Activated naive CD8-positive, alpha-beta T cell treated with anti-CD3 and anti-CD28 coated beads, Interleukin-2, amount 10 ng/mL, durations not matched to agents 7 days and 5 days (primary cell): ENCODE data around the gene GPR21. TPM values are rescaled to one million over a fixed set of nuclear protein-coding genes. Genes with fewer than 3 reads are reported as not detected.

ENCODE experiments used
- ATAC-seq: fragments of 150-1000 bp; cut with Tn5 transposase; one replicate; pipeline ENCODE4 v1.10.0; 2021; ENCODE audit warnings: low read depth, moderate library complexity
- POLR2A ChIA-PET: fragments of 350-600 bp; sonication (Branson Sonifier 250); formaldehyde crosslinking; loops from one replicate; lab custom pipeline; 2021; ENCODE audit warnings: antibody characterized with exemption; lab: Charles Lee
- DNase-seq: peaks from one replicate; pipeline ENCODE4 v3.0.0; 2021
- H3K27ac Mint-ChIP-seq: one replicate; pipeline ENCODE4 v1.8.0; 2022; ENCODE audit warnings: mild to moderate bottlenecking, mixed read lengths
- H3K27me3 Mint-ChIP-seq: one replicate; pipeline ENCODE4 v1.8.0; 2022; ENCODE audit warnings: mild to moderate bottlenecking, moderate library complexity, mixed read lengths
- H3K36me3 Mint-ChIP-seq: one replicate; pipeline ENCODE4 v1.8.0; 2021; ENCODE audit warnings: mild to moderate bottlenecking, mixed read lengths
- H3K4me1 Mint-ChIP-seq: one replicate; pipeline ENCODE4 v1.8.0; 2021; ENCODE audit warnings: mixed read lengths
- H3K4me3 Mint-ChIP-seq: one replicate; pipeline ENCODE4 v1.8.0; 2022; ENCODE audit warnings: mild to moderate bottlenecking, moderate library complexity, mixed read lengths
- H3K9me3 Mint-ChIP-seq: one replicate; pipeline ENCODE4 v1.8.0; 2021; ENCODE audit warnings: mixed read lengths
- total RNA-seq, 2 experiments: library from RNA; stranded (reverse); gene quantifications; one replicate each; pipeline ENCODE4 v1.2.3, GENCODE V29; 2021

The GPR21 gene
- total RNA-seq, 2 experiments from 2014 or later, result 0.40 to 1.2 TPM

DNA sequence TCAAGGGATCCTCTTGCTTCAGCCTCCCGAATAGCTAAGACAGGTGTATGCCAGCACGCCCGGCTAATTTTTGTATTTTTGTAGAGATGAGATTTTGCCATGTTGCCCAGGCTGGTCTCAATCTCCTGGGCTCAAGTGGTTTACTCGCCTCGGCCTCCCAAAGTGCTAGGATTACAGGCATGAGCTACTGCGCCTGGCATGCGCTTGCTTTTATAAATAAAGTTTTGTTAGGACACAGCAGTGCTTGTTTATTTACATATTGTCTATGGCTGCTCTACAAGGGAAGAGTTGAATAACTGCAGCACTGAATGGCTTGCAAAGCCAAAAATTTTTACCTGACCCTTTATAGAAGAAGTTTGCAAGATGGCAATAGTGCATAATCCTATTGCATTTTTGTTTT is 27.7 kb downstream of the GPR21 start:
- H3K27me3 Mint-ChIP-seq, result no peaks in the 10 kb centered on the region
- H3K4me1 Mint-ChIP-seq, result no peaks in the 10 kb centered on the region
- ATAC-seq, result no peak
- H3K4me3 Mint-ChIP-seq, result no peak overlapping the region
- peaks cover 10% of the 10 kb centered on the region for H3K36me3 Mint-ChIP-seq
- H3K9me3 Mint-ChIP-seq, result no peaks in the 10 kb centered on the region
- POLR2A ChIA-PET, result no interaction called here
- DNase-seq, result no peak
- no peak overlapping the region for H3K27ac Mint-ChIP-seq

DNA sequence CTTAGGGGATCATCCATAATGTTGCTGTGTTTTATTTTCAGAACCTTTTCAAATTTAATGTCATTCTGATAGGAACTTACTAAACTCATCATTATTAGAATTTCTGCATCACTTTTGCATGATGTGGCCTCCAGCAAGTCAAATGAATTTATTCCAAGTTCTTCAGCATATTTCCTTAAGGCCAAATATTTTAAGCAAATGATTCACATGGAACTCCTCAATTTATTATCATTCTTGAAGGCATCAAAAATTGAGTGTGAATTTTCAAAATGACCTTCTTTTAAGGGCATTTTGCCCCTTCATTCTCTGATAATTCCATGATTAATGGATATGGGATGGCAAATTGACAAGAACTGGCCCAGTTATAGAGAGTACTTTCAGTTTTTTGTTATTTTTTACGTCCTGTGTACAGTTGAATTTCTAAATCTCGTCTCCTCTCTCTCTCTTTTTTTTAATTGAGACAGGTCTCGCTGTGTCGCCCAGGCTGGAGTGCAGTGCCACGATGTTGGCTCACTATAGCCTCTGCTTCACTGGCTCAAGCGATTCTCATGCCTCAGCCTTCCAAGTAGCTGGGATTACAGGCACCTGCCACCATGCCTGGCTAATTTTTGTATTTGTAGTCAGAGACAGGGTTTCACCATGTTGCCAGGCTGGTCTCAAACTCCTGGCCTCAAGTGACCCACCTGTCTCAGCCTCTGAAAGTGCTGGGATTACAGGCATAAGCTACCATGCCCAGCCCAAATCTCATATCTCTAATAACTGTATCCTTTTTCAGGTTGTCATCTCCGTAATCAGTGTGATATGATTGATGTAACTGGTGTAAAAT is 29.1 kb downstream of the GPR21 start:
- H3K27me3 Mint-ChIP-seq, result no peaks in the 10 kb centered on the region
- POLR2A ChIA-PET, result no interaction called here
- ATAC-seq, result no peak
- H3K4me3 Mint-ChIP-seq, result no peak overlapping the region
- H3K36me3 Mint-ChIP-seq, result peaks cover 16% of the 10 kb centered on the region
- DNase-seq, result no peak
- no peaks in the 10 kb centered on the region for H3K4me1 Mint-ChIP-seq
- H3K27ac Mint-ChIP-seq, result no peak overlapping the region
- H3K9me3 Mint-ChIP-seq, result no peaks in the 10 kb centered on the region

DNA sequence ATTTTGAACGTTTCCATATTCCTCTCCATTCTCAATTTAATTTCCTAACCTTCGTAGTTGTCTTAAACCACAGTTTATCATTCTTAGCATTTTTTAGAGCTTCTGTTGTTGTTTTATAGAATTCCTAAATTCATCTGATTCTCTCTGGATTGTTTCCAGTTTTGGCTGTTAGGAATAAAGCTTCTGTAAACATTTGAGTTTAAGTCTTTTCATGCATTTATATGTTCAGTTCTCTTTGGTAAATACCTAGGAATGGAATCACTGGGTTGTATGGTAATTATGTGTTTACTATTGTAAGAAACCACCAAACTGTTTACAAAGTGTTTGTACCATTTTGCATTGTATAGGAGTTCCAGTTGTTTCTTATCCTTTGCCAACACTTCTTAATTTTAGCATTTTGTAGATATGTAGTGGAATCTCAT is 29.7 kb downstream of the GPR21 start:
- POLR2A ChIA-PET, result no interaction called here
- ATAC-seq (no peak), DNase-seq (no peak)
- H3K27me3 Mint-ChIP-seq, result no peaks in the 10 kb centered on the region
- no peaks in the 10 kb centered on the region for H3K9me3 Mint-ChIP-seq
- no peak overlapping the region for H3K4me3 Mint-ChIP-seq
- H3K4me1 Mint-ChIP-seq, result no peaks in the 10 kb centered on the region
- peaks cover 18% of the 10 kb centered on the region for H3K36me3 Mint-ChIP-seq
- H3K27ac Mint-ChIP-seq, result no peak overlapping the region

DNA sequence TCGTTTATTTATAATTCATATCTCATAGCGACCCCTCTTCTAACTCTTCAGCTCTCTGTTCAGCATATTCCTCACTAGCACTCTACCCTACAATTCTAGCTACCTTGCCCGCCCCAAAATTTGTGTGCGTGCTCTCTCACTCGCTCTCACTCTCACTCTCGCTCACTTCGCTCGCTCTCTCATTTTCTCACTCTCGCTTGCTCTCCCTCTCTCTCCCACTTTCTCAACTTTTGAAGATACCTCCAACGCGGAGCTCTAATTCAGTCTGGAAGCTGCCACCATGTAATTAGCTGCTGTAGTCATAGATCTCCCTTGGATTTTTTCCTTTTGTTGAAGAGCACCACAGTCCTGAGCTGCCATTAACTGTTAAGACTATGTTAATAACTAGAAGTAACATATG is 30.4 kb downstream of the GPR21 start:
- POLR2A ChIA-PET, result no interaction called here
- H3K4me3 Mint-ChIP-seq, result no peak overlapping the region
- H3K36me3 Mint-ChIP-seq, result peaks cover 18% of the 10 kb centered on the region
- no peak overlapping the region for H3K27ac Mint-ChIP-seq
- DNase-seq, result no peak
- H3K9me3 Mint-ChIP-seq, result no peaks in the 10 kb centered on the region
- no peak for ATAC-seq
- no peaks in the 10 kb centered on the region for H3K4me1 Mint-ChIP-seq
- H3K27me3 Mint-ChIP-seq, result no peaks in the 10 kb centered on the region

DNA sequence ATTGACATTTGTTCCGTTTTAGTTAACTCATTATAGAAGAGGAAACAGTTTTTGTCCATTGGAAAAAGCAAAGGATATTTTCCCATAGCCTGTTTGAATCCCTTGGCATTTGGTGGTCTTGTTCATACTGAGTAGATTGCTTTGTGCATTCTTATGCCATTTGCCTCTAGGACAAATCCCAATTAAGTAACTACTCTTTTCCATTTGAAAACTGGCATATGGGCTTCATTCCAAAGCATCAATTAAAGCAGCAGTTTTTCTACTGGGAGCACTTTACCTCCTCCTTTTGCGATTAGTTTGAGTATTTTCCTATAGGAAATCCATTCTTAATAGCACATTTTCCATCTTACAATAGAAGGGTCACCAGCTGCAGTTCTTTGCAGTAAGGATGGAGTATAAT is 31.2 kb downstream of the GPR21 start:
- DNase-seq (no peak), ATAC-seq (no peak)
- H3K9me3 Mint-ChIP-seq, result no peaks in the 10 kb centered on the region
- H3K4me3 Mint-ChIP-seq, result no peak overlapping the region
- POLR2A ChIA-PET, result no interaction called here
- H3K27me3 Mint-ChIP-seq, result no peaks in the 10 kb centered on the region
- H3K4me1 Mint-ChIP-seq, result no peaks in the 10 kb centered on the region
- H3K27ac Mint-ChIP-seq, result no peak overlapping the region
- H3K36me3 Mint-ChIP-seq, result peaks cover 18% of the 10 kb centered on the region

DNA sequence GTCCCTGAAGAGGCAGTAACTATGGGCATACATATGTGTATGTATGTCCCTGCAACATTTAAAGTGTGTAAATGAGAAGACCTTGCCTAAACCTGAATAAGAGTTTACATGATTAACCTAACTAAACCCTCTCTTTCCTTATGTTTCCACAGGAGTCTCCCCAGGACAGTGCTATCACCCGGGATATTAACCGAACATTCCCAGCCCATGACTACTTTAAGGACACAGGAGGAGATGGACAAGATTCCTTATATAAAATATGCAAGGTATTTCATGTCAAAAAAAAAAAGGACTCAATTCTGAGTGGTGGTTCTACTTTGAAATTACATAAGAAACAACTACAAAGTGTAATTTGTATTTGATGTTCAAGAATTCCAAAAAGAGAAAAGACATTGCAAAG is 31.7 kb downstream of the GPR21 start:
- ATAC-seq, result no peak
- Mint-ChIP-seq H3K27ac (no peak overlapping the region), H3K4me3 (no peak overlapping the region), H3K36me3 (peaks cover 18% of the 10 kb centered on the region), H3K27me3 (no peaks in the 10 kb centered on the region), H3K4me1 (no peaks in the 10 kb centered on the region), H3K9me3 (no peaks in the 10 kb centered on the region)
- no peak for DNase-seq
- POLR2A ChIA-PET, result no interaction called here

DNA sequence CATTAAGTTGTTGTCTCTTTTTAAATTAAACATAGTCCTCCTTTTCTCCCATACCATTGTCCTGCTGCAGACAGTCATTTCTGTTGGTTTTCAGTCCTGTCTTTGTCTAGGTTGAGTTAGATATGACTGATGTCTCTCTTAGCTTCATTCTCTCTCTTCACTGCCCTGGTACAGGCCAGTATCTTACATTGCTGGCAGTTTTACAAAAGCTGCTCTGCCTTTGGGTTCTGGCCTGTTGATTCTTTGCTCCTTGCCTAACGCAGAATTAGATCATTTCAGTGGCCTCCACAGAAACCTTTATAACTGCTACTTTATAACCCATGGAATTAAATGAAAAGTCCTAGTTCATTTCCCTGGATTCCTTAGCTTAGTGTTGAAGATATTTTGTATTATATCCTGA is 33.7 kb downstream of the GPR21 start:
- no peaks in the 10 kb centered on the region for H3K27me3 Mint-ChIP-seq
- H3K4me3 Mint-ChIP-seq, result no peak overlapping the region
- POLR2A ChIA-PET, result no interaction called here
- no peaks in the 10 kb centered on the region for H3K4me1 Mint-ChIP-seq
- H3K27ac Mint-ChIP-seq, result no peak overlapping the region
- H3K36me3 Mint-ChIP-seq, result peaks cover 25% of the 10 kb centered on the region
- no peaks in the 10 kb centered on the region for H3K9me3 Mint-ChIP-seq
- no peak for DNase-seq
- no peak for ATAC-seq

DNA sequence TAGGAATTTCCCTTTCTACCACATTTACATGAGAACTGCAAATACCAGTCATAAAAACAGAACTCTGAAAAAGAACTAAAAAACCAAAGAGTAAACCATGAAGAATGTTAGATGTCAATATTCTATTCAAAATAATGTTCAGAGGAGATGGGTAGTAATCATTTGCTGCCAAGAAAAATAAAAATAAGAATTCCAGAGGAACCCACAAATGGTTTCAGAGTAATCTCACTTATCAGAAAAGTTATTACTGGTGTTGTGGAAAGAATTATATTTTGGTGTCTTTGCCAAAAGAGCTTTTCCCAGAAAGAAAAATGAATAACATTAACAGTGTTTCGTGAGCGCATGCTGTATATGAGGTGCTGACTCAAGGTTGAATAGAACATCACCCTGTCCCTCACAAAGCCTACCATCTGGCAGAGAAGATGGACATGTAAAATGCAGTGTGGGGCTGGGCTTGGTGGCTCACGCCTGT is 35.6 kb downstream of the GPR21 start:
- peaks cover 21% of the 10 kb centered on the region for H3K36me3 Mint-ChIP-seq
- H3K4me1 Mint-ChIP-seq, result no peaks in the 10 kb centered on the region
- POLR2A ChIA-PET, result no interaction called here
- no peak overlapping the region for H3K27ac Mint-ChIP-seq
- H3K4me3 Mint-ChIP-seq, result no peak overlapping the region
- no peaks in the 10 kb centered on the region for H3K27me3 Mint-ChIP-seq
- DNase-seq (no peak), ATAC-seq (no peak)
- H3K9me3 Mint-ChIP-seq, result no peaks in the 10 kb centered on the region

DNA sequence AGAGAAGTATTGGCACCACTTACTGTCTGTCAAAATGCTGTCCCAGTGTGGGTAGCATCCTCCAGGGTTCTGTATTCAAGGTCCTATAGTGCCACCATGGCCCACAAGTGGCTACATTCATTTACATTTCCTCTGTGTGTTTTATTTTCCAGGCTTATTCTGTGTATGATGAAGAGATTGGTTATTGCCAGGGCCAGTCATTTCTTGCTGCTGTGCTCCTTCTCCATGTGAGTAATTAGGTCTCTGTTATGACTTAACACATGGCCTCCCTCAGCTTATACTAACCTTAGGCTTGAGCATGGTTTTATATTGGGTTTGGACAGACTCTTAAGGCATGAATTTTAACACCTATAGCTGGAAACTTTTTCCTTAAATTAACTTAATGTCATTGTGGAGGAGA is 36.7 kb downstream of the GPR21 start:
- Mint-ChIP-seq H3K27me3 (no peaks in the 10 kb centered on the region), H3K36me3 (peaks cover 18% of the 10 kb centered on the region), H3K4me1 (no peaks in the 10 kb centered on the region), H3K9me3 (no peaks in the 10 kb centered on the region), H3K4me3 (no peak overlapping the region), H3K27ac (no peak overlapping the region)
- POLR2A ChIA-PET, result no interaction called here
- no peak for DNase-seq
- ATAC-seq, result no peak

DNA sequence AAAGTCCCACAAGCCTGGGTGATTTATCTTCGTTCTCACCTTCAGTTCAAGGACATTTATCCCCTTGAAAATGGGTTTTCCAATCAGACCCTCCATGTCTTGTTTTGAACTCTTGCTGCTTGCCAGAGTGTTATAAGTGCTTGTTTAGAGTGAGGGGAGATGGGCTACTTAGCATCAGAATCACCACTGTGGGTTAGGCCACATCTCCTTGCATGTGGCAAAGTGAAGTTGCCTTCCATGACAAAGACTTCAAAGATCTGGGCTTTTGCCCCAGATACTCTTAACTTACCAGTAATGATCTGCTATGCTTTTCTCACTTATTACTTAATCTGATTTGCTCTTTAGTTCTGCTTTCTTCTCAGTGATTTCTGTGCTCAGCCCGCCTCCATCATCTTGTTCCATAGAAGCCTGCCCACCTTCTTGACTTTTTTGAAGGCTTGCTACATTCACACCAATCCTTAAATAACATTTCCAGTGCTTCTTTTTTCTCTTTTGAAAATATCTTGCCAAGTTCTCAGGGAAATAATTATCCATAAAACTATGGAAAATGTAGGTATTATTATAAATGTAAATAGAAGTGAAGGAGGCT is 39.0 kb downstream of the GPR21 start:
- Mint-ChIP-seq H3K4me3 (no peak overlapping the region), H3K27ac (no peak overlapping the region), H3K4me1 (no peaks in the 10 kb centered on the region), H3K36me3 (peaks cover 10% of the 10 kb centered on the region), H3K27me3 (no peaks in the 10 kb centered on the region), H3K9me3 (no peaks in the 10 kb centered on the region)
- DNase-seq (no peak), ATAC-seq (no peak)
- POLR2A ChIA-PET, result no interaction called here

DNA sequence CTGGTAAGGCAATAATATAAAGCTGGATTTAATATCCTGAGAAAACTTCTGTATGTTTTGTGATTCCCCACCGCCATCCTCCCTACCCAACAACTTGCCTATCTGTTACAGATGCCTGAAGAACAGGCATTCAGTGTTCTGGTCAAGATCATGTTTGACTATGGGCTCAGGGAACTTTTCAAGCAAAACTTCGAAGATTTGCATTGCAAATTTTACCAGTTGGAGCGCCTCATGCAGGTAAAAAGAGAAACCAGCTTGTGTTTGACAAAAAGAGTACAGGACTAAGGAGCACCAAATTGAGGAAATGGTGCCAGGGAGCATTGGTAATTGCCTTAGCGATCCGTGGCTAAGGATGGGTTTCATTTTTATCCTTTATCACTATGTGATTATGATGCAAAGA is 40.0 kb downstream of the GPR21 start:
- Mint-ChIP-seq H3K27ac (no peak overlapping the region), H3K4me3 (no peak overlapping the region), H3K9me3 (no peaks in the 10 kb centered on the region), H3K4me1 (no peaks in the 10 kb centered on the region), H3K36me3 (peaks cover 8% of the 10 kb centered on the region), H3K27me3 (no peaks in the 10 kb centered on the region)
- ATAC-seq, result no peak
- POLR2A ChIA-PET, result no interaction called here
- no peak for DNase-seq

DNA sequence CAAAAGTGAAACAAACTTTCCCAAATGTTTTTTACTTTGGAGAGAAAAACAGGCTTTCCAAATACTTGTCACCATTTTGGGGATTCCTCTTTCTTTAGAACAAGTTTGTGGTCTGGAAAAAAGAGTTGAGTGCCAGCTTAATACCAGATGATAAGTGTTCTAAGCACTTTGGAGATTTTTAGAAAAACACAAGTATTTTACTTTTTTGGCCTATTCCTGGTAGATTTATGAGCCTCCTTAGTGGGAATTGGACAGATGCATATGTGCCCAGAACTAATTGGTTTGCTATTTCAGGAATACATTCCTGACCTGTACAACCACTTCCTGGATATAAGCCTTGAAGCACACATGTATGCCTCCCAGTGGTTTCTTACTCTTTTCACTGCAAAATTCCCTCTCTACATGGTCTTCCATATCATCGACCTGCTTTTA is 40.5 kb downstream of the GPR21 start:
- Mint-ChIP-seq H3K4me1 (no peaks in the 10 kb centered on the region), H3K27ac (no peak overlapping the region), H3K9me3 (no peaks in the 10 kb centered on the region), H3K36me3 (peaks cover 9% of the 10 kb centered on the region), H3K4me3 (no peak overlapping the region), H3K27me3 (no peaks in the 10 kb centered on the region)
- POLR2A ChIA-PET, result no interaction called here
- ATAC-seq (no peak), DNase-seq (no peak)

DNA sequence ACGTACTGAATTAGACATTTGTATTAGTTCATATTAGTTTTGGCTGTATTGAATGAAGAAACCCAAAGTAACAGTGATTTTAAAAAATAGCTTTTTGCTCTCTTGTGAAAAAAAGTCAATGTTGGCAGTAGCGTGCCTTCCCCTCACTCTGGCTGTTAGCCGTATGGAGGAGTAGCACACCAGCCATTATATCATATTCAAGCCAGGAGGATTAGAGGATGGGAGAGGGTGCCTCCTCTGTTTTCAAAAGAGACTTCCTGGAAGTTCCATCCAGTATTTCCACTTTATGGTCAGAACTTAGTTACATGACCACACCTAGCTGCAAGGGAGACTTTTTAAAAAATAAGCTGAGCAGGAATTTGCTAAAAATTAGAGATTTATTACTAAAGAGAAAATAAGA is 41.2 kb downstream of the GPR21 start:
- H3K4me1 Mint-ChIP-seq, result no peaks in the 10 kb centered on the region
- ATAC-seq, result no peak
- no peaks in the 10 kb centered on the region for H3K27me3 Mint-ChIP-seq
- H3K27ac Mint-ChIP-seq, result no peak overlapping the region
- POLR2A ChIA-PET, result no interaction called here
- peaks cover 9% of the 10 kb centered on the region for H3K36me3 Mint-ChIP-seq
- H3K9me3 Mint-ChIP-seq, result no peaks in the 10 kb centered on the region
- no peak for DNase-seq
- H3K4me3 Mint-ChIP-seq, result no peak overlapping the region

DNA sequence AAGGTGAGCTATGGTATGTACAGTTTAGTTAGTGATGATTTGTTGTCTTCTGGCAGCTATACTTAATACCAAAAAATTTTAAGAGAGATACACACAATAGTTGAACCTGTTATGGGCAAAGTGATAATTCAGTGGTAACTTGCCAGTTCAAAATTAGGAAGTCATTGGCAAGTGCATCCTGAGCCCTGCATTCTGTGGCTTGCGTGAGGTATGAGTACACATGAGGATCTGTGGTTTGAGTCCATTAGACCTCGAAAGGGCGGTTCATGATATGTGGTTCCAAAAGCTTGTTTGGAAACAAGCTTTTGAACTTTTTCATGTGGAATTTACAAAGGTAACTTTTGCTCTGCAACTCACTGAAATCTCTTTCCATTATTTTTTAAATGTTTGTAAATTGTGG is 47.0 kb downstream of the GPR21 start:
- no peaks in the 10 kb centered on the region for H3K9me3 Mint-ChIP-seq
- POLR2A ChIA-PET, result no interaction called here
- peaks cover 6% of the 10 kb centered on the region for H3K36me3 Mint-ChIP-seq
- peaks cover 3% of the 10 kb centered on the region for H3K4me1 Mint-ChIP-seq
- no peak overlapping the region for H3K4me3 Mint-ChIP-seq
- ATAC-seq (no peak), DNase-seq (no peak)
- H3K27ac Mint-ChIP-seq, result no peak overlapping the region
- H3K27me3 Mint-ChIP-seq, result no peaks in the 10 kb centered on the region
